Frontal cortex (tissue), 4 donors: ENCODE results near the gene PIBF1. TPM values are rescaled to one million over a fixed set of nuclear protein-coding genes. Genes with fewer than 3 reads are reported as not detected.
"Not testable (repeated sequence)": the region's sequence is repeated elsewhere in the genome, so short reads cannot be mapped to it uniquely, and the experiment has no call there.

Source experiments
- DNase-seq, 2 donors: peaks; one replicate each; pipeline ENCODE4 v3.0.0; 2012; ENCODE audit warnings: low spot score in 2 of 2
- FAIRE-seq: peaks from 2 replicates; lab custom pipeline; 2012; peaks lifted over from hg19 to GRCh38; lab: Jason Lieb, UNC
- total RNA-seq: library from RNA; depleted of rRNA; stranded (reverse); fragments of >200 nt; gene quantifications from one replicate; pipeline ENCODE4 v1.2.3, GENCODE V29; 2014
- donor health status: control.
- donor health status: control.
- donor health status: control.

PIBF1 gene, protein sequence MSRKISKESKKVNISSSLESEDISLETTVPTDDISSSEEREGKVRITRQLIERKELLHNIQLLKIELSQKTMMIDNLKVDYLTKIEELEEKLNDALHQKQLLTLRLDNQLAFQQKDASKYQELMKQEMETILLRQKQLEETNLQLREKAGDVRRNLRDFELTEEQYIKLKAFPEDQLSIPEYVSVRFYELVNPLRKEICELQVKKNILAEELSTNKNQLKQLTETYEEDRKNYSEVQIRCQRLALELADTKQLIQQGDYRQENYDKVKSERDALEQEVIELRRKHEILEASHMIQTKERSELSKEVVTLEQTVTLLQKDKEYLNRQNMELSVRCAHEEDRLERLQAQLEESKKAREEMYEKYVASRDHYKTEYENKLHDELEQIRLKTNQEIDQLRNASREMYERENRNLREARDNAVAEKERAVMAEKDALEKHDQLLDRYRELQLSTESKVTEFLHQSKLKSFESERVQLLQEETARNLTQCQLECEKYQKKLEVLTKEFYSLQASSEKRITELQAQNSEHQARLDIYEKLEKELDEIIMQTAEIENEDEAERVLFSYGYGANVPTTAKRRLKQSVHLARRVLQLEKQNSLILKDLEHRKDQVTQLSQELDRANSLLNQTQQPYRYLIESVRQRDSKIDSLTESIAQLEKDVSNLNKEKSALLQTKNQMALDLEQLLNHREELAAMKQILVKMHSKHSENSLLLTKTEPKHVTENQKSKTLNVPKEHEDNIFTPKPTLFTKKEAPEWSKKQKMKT
- 34.6 TPM for total RNA-seq

DNA sequence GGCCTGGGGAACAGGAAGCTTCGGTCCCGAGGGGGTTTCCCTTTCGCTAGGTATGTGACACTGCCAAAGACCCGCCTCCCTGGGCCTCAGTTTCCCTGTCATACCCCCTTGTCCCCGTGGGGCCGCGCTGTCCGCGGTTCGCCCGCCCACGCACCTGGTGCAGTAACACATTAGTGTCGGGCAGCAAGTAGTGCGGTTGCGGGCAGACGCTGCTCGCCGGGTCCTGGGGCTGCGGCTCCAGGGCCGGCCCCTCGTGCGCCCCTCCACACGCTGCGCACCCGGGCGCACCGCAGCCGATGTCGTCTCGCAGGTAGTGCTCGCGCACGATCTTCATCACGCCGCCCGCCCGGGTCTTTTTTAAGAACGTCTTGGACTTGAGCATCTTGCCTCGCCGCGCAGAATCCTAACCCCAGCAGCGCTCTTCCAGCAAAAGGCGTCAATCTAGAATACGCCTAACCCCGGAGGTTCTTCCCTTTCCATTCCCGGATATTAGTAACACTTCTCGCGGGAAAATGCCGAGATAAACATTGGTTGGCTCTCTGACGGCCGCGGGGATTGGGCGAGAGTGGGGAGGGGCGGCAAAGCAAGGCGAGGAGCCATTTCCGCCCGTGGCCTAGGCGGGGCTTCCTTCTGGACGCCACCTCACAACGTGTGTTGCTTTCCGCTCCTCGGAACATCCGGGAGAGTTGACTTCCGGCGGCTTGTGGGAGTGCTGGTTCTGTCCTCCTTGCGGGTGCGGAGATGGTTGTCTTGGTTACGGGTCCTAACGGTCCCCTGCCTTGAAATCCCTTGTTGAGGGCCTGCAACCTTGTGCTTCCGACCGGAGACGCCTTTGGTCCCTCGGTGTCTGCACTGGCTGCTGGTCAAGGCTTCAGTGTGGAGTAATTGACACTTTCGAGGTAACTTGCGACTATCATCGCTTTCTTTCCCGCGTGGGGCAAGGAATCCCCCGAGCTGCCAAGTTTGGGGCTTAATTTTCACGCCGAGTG lies at the start of gene PIBF1, which contains the start of gene DIS3:
Gene PIBF1 (plus strand): TSS at position 683 of the 989 bp plus-strand sequence. CDS start 1,337 bp downstream, outside the sequence.
Gene DIS3 (minus strand): TSS at position 450 of the 989 bp plus-strand sequence. CDS start 68 bp downstream, at position 382.
- DNase-seq (peak; percentile 83 to 91), FAIRE-seq (peak; percentile 85)

DNA sequence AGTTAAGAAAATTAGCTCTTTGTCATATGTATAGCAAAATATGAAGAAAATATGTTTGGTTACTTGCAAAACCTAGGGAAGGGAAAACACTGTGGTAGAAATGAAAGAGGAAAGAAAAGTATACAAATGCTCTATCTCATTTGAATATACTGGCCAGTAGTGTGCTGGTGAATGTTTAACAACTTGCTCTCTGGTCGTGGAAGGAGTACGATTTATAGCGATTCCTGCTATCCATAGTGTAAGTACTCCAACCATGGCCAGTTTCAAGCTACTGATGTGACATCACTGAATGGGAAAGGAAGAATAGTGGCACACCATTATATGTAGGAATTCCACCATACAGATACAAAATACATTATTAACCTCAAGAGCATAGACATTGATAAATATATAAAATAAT lies 44.9 kb upstream of the PIBF1 start:
- FAIRE-seq, result no peak
- DNase-seq, result no peak

DNA sequence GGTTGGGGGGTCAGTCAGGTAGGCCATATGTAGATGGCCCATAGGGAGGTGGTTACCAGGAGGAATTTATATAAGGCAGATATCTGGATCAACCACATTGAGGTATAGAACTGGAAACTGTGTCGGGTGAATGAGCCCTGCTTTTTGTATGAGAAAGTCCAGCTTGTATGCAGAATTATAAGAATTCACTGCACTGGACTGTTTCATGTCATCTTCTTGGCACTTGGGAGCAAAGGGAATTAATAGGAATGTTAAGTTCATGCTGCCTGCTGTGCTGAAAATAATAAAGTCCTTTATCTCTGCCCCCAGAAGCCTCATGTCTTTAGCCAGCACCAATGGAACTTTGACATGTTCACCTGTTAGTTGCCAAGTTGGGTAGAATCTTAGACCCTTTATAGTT lies 41.9 kb upstream of the PIBF1 start:
- DNase-seq, result no peak
- FAIRE-seq, result no peak

DNA sequence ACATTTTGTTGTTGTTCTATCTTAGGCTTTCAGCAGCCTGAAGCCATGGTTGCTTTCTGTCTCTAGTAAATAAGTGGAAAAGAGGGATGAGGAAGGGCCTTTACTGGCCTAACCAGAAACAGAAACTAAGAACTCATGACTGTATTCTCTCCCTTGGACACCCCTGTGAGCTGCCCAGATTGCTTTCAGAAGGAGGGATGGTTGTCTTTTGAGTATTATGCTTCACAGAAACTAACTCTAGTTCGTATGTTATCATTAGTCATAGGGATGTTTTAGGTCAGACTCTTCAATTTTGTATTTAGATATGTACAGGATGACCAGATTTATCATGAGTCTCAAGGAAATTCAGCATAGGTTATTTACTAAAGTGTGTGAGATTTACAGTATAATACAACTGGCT lies 36.7 kb upstream of the PIBF1 start:
- FAIRE-seq (no peak), DNase-seq (no peak)

DNA sequence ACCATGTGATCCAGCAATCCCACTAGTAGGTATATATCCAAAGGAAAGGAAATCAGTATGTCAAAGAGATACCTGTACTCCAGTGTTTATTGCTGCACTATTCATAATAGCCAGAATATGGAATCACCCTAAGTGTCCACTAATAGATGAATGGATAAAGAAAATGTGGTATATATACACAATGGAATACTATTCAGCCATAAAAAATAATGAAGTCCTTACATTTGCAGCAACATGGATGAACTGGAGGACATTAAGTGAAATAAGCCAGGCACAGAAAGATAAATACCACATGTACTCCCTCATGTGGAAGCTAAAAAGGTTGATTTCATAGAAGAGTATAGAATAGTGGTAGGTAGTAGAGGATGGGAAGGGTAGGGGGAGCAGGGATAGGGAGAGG lies 30.7 kb upstream of the PIBF1 start:
- DNase-seq, result no peak
- no peak for FAIRE-seq

DNA sequence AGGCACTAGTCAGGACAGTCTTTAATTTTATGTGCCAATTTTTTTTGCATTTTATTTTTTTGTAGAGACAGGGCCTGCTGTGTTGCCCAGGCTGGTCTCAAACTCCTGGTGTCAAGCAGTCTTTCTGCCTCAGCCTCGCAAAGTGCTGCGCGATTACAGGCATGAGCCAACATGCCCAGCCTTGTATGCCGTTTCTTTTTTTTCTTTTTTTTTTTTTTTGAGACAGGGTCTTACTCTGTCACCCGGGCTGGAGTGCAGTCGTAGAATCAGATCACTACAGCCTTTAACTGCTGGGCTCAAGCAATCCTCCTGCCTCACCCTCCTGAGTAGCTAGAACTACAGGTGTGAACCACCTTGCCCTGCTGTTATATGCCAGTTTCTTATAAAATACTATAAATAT lies 27.8 kb upstream of the PIBF1 start:
- DNase-seq (no peak), FAIRE-seq (no peak)

DNA sequence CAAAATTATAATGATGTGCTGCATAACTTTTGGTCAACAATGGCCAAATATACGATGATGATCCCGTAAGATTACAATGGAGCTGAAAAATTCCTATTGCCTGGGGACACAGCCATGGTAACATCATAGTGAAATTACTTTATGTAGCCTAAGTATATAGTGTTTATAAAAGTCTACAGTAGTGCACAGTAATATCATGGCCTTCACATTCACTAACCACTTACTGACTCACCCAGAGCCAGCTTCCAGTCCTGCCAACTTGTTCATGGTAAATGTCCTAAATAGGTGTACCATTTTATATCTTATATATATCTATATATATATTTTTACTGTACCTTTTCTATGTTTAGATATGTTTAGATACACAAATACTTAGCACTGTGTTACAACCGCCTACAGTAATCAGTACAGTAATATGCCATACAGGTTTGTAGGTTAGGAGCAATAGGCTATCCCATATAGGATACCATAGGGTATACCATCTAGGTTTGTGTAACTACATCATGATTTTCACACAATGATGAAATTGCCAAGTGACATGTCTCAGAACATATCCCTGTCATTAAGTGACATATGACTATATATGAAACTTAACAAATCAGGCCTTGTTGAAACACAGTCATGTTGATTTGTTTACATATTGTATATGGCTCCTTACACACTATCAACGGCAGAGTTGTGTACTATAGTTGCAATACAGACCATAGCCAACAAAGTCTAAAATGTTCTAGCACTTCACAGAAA lies 24.0 kb upstream of the PIBF1 start:
- DNase-seq (no peak), FAIRE-seq (no peak)

DNA sequence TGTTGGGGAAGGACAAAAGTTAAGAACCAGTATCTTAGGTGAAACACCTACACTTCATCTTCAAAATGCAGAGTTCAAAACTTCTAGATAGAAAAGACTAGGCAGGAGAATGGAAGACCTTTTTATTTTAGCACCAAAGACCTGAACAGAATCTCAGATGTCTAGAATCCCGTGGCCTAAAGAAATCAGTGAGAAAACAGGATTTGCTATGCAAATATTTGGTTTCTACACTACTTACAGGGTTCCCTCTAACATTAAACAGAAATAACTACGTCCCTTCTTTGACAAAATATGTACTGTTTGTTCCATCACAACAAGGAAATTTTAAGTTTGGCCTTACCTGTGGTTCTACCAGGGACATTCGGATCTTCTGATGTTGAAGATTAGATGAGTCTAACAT lies 21.7 kb upstream of the PIBF1 start:
- FAIRE-seq (no peak), DNase-seq (no peak)

DNA sequence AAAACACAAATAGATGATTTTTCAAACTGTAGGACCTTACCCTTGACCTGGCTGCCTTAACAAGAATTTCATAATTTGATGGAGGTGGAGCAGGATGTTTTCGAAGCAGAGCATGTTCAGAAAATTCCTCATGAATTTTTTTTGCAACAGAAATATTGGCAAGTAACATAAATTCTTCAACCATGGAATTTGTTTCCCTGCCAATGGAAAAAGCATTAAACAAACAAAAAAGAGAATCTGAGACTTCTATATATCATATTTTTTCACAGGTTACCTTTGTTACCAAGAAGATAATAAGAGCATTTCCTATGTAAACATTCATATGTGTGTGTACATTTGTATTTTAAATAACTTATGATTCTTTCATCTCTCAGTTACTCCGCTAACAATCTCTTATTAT lies 18.5 kb upstream of the PIBF1 start:
- DNase-seq (no peak), FAIRE-seq (no peak)

DNA sequence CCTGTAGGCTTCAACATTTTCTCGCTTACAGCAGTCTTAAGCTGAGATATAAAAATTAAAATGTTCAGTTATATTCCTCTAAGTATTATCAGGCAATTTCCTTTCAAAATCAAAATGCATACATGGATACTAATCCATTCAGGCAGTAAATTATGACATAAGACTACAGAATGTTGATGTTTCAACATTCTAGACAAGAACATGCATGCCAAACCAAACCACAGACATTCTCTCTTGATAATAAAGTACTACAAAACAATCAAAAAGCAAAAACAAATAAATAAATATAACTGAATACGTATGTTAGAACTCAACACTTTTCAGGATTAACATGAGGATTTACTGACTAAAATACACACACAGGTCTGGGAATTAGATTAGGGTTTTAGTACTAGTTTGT lies 7.9 kb upstream of the PIBF1 start:
- DNase-seq, result no peak

DNA sequence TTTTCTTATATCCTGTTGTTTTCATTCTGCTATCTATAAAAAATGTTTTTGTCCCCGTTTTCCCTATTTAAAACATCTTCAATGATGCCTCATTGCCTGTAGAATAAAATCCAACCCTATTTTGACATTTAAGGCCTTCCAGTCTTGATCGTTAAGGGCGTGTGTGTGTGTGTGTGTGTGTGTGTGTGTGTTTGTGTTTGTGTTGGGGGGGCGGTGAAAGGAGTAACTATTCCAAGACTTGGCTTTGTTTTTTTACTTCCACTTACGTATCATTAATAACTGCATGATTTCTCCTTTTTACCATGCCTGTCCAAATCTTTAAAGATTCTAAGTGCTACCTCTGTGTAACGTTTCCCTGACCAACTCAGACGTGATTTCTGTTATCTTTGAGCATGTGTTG lies 784 bp downstream of the PIBF1 start:
- DNase-seq, result no peak

More for the DNA sequence above, 7.9 kb upstream of the PIBF1 start:
- FAIRE-seq, result no peak

DNA sequence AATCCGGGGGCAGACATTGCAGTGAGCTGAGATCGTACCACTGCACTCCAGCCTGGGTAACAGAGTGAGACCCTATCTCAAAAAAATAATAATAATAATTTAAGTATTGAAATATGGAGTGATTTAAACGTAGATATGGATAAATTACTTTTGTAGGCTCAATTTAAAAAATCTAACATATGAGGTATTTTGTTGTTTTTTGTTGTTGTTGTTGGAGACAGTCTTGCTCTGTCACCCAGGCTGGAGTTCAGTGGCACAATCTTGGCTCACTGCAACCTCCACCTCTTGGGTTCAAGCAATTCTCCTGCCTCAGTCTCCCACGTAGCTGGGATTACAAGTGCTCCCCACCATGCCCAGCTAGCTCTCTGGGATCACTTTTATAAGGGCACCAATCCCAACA lies 2.7 kb downstream of the PIBF1 start:
- FAIRE-seq, DNase-seq: not testable (repeated sequence)

More for the DNA sequence above, 784 bp downstream of the PIBF1 start:
- FAIRE-seq, result no peak

DNA sequence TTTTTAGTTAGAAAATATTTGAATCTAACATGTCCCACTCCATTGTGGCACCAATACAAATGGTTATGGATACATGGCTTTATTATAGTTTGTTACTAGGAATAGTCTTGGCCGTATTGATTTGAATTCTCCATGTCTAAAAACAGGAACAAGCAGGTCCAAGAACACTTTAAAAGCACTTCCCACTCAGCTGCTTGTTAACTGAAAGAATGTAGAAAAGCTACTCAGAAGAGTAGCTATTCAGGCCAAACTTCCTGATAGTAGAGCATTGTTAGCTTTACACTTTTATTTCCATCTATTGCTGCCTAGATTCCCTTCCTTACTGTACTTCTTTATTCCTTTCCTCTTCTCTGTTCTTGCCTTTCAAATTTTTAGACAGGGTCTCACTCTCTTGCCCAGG lies 6.9 kb downstream of the PIBF1 start:
- DNase-seq, result no peak
- FAIRE-seq, result no peak

DNA sequence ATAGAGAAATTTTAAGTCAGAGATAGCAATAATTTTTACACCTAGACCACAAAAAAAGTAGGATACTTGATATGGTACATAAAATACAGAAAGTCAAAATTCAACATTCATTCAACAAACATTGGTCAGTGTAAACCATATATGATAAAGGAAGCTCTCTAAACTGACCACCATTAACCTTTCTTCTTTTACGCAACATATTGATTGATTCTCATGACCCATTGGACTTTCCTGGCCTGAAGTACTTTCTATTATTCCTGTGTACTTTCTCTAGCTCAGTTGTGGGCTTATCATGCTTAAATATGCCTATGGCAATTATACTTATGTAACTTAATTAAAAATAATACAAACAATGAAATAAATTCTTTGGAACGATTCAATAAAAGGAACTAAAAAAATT lies 10.7 kb downstream of the PIBF1 start:
- no peak for FAIRE-seq
- DNase-seq, result no peak

DNA sequence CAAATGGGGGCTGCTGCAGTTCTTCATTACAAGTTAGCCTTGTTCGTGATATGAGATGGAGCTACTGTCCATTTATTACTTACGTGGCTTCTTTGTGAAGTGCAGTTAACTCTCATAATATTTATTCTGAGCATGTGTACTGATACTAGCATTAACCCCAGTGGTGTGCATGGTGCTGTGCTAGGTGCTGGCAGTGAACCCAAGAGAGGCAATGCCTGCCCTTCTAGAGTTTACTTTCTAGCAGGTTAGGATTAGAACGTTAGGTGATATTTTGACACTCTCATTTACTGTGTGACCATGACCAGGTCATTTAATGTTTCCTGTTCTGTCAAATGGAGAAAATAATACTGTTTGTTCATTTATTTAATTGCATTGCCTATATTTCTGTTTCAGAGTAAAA lies 16.9 kb downstream of the PIBF1 start:
- DNase-seq, result no peak
- no peak for FAIRE-seq

DNA sequence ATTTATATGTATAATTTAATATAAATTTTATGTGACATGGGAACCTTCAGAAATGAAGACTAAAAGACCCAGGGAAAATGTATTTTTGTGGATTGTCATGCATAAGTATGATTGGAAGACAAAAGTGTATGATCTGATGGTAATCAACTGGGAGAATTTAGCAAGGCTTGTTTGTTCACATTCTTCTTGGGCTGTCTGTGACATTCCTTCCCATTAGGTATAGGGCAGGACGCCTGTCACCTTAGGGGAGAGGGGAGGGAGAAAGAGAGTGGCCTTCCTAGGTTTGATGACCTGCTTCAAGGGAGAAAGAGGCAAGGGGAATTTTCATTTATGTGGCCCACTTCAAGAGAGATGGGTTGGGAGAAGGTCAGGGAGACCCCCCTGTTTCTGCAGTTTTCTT lies 22.4 kb downstream of the PIBF1 start:
- DNase-seq, result no peak
- FAIRE-seq, result no peak

DNA sequence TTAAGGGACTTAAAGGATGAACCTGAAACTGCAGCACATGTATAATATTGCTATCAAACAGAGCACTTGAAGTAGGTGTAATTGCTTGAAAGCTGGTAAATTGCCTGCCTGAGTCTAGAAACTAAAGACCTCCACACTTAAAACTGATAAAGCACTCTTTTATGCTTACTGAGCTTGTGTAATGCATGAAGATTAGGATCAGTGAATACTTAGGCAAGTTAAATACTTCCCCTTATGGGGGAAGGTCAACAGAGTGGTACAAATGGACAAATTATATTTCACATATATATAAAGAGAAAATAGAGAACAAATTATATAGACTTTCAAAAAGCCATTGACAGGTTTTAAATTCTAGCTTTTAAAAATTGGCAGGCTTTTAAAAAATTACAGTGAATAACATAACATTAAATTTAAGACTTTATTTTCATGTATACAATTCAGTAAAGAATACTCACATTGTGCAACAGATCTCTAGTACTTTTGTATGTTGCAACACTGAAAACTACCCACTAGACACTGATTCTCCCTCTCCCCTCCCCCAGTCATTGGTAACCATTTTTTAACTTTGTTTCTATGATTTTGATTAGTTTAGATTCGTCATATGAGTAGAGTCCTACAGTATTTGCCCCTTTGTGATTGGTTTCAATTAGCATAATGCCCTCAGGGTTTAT lies 23.9 kb downstream of the PIBF1 start:
- FAIRE-seq (no peak), DNase-seq (no peak)

DNA sequence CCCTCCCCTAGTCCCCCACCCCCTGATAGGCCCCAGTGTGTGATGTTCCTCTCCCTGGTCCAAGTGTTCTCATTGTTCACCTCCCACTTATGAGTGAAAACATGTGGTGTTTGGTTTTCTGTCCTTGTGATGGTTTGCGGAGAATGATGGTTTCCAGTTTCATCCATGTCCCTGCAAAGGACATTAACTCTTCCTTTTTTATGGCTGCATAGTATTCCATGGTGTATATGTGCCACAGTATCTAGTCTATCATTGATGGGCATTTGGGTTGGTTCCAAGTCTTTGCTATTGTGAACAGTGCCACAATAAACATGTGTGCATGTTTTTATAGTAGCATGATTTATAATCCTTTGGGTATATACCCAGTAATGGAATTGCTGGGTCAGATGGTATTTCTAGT lies 24.6 kb downstream of the PIBF1 start:
- FAIRE-seq, DNase-seq: not testable (repeated sequence)
